Measurements from ENCODE around the gene GIT2. TPM values are rescaled to one million over a fixed set of nuclear protein-coding genes. Genes with fewer than 3 reads are reported as not detected.
"Not testable (repeated sequence)": the region's sequence is repeated elsewhere in the genome, so short reads cannot be mapped to it uniquely, and the experiment has no call there.

Gene GIT2
- total and polyA plus RNA-seq, 7 donors: 10.8 to 29.7 (median 20.3) TPM

GRCh38 chr12:110012659-110013058, 16.5 kb upstream of the GIT2 start:
- intact Hi-C loops (cut with DNase I): no loop called here
- 80 to 92% (median 81%) methylated on average over 4 of the region's 4 CpGs for WGBS, 3 donors
- no peak for ATAC-seq

GRCh38 chr12:110012137-110012536, 16.0 kb upstream of the GIT2 start:
- intact Hi-C loops (cut with DNase I): no loop called here
- Histone ChIP-seq H3K9me3 (no peaks in the 10 kb centered on the region), H3K4me1 (no peaks in the 10 kb centered on the region), H3K27ac (no peak overlapping the region), H3K4me3 (no peak overlapping the region), H3K36me3 (ENCODE audit: insufficient read depth in 1 of 2, low read depth in 1 of 2) (peaks cover 5 to 48% of the 10 kb centered on the region in 2 donors), H3K27me3 (ENCODE audit: insufficient read depth in 3 of 3, low read length in 2 of 3) (no peaks in the 10 kb centered on the region)
- TF ChIP-seq CTCF (IDR thresholded peaks at IDR 0.05): no peak
- ATAC-seq (no peak), DNase-seq (no peak)
- WGBS, 3 donors: 79 to 91% (median 88%) methylated on average over 6 of the region's 6 CpGs

More at GRCh38 chr12:110012659-110013058, 16.5 kb upstream of the GIT2 start:
- H3K4me3 ChIP-seq: no peak overlapping the region
- H3K27ac ChIP-seq: no peak overlapping the region
- no peaks in the 10 kb centered on the region for H3K9me3 ChIP-seq
- H3K36me3 ChIP-seq (ENCODE audit: insufficient read depth in 1 of 2, low read depth in 1 of 2): peaks cover 5 to 53% of the 10 kb centered on the region in 2 donors
- TF ChIP-seq CTCF (IDR thresholded peaks at IDR 0.05): no peak
- H3K27me3 ChIP-seq (ENCODE audit: insufficient read depth in 3 of 3, low read length in 2 of 3): no peaks in the 10 kb centered on the region
- H3K4me1 ChIP-seq: no peaks in the 10 kb centered on the region
- DNase-seq: no peak

- no peak for TF ChIP-seq CTCF (IDR thresholded peaks at IDR 0.05)
- DNase-seq (no peak), ATAC-seq (no peak)
- WGBS, 3 donors: 73 to 92% (median 78%) methylated on average over 13 of the region's 13 CpGs
- no peak overlapping the region for H3K4me3 ChIP-seq
- no peaks in the 10 kb centered on the region for H3K9me3 ChIP-seq
- no peaks in the 10 kb centered on the region for H3K4me1 ChIP-seq
- H3K27ac ChIP-seq: no peak overlapping the region
- no peaks in the 10 kb centered on the region for H3K27me3 ChIP-seq (ENCODE audit: insufficient read depth in 3 of 3, low read length in 2 of 3)
- intact Hi-C loops (cut with DNase I): no loop called here
- peaks cover 5 to 37% of the 10 kb centered on the region in 2 donors for H3K36me3 ChIP-seq (ENCODE audit: insufficient read depth in 1 of 2, low read depth in 1 of 2)
Measured at GRCh38 chr12:110010853-110011723, 14.9 kb upstream of the GIT2 start.

- WGBS, 3 donors: 91 to 95% (median 94%) methylated on average over 15 of the region's 15 CpGs
- H3K4me1 ChIP-seq; H3K27ac ChIP-seq; intact Hi-C loops (cut with DNase I); ATAC-seq; H3K9me3 ChIP-seq; H3K27me3 ChIP-seq (ENCODE audit: insufficient read depth in 3 of 3, low read length in 2 of 3); H3K4me3 ChIP-seq; DNase-seq: not testable (repeated sequence)
- peaks cover 5 to 16% of the 10 kb centered on the region in 2 donors for H3K36me3 ChIP-seq (ENCODE audit: insufficient read depth in 1 of 2, low read depth in 1 of 2)
Measured at GRCh38 chr12:110008681-110009398, 12.7 kb upstream of the GIT2 start.

GRCh38 chr12:110007881-110008280, 11.7 kb upstream of the GIT2 start:
- H3K9me3 ChIP-seq: no peaks in the 10 kb centered on the region
- H3K4me1 ChIP-seq: peaks cover under 1% of the 10 kb centered on the region
- intact Hi-C loops (cut with DNase I): no loop called here

More at GRCh38 chr12:110007881-110008280, 11.7 kb upstream of the GIT2 start:
- Histone ChIP-seq H3K27me3 (ENCODE audit: insufficient read depth in 3 of 3, low read length in 2 of 3) (no peaks in the 10 kb centered on the region), H3K36me3 (ENCODE audit: insufficient read depth in 1 of 2, low read depth in 1 of 2) (peaks cover 2 to 10% of the 10 kb centered on the region in 2 donors), H3K4me3 (no peak overlapping the region), H3K27ac (no peak overlapping the region)
- DNase-seq (no peak), ATAC-seq (no peak)
- no peak for TF ChIP-seq CTCF (IDR thresholded peaks at IDR 0.05)
